ENCODE results near the gene ZNF644.

DNA sequence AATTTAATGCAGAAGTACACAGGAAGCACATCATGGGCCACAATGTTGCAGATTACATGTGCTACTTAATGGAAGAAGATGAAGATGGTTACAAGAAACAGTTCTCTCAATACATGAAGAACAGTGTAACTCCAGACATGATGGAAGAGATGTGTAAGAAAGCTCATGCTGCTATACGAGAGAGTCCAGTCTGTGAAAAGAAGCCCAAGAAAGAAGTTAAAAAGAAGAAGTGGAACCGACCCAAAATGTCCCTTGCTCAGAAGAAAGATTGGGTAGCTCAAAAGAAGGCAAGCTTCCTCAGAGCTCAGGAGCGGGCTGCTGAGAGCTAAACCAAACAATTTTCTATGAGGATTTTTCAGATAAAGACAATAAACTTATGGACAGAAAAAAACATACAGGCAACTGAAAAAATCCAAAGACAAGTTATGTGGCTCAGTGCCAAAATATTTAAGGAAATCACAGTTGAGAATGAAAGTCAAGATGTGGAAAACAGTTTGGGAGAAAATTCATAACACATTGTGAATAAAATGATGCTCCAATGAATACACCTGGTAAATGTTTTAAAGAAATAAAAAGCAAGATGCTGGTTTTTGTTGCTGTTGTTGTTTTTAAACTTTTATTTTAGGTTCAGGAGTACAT lies 2.8 kb upstream of the ZNF644 start:
- TF ChIP-seq, protein P1, sequence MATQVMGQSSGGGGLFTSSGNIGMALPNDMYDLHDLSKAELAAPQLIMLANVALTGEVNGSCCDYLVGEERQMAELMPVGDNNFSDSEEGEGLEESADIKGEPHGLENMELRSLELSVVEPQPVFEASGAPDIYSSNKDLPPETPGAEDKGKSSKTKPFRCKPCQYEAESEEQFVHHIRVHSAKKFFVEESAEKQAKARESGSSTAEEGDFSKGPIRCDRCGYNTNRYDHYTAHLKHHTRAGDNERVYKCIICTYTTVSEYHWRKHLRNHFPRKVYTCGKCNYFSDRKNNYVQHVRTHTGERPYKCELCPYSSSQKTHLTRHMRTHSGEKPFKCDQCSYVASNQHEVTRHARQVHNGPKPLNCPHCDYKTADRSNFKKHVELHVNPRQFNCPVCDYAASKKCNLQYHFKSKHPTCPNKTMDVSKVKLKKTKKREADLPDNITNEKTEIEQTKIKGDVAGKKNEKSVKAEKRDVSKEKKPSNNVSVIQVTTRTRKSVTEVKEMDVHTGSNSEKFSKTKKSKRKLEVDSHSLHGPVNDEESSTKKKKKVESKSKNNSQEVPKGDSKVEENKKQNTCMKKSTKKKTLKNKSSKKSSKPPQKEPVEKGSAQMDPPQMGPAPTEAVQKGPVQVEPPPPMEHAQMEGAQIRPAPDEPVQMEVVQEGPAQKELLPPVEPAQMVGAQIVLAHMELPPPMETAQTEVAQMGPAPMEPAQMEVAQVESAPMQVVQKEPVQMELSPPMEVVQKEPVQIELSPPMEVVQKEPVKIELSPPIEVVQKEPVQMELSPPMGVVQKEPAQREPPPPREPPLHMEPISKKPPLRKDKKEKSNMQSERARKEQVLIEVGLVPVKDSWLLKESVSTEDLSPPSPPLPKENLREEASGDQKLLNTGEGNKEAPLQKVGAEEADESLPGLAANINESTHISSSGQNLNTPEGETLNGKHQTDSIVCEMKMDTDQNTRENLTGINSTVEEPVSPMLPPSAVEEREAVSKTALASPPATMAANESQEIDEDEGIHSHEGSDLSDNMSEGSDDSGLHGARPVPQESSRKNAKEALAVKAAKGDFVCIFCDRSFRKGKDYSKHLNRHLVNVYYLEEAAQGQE (IDR thresholded peaks at IDR 0.05) = no peak
- TF ChIP-seq, protein P2, sequence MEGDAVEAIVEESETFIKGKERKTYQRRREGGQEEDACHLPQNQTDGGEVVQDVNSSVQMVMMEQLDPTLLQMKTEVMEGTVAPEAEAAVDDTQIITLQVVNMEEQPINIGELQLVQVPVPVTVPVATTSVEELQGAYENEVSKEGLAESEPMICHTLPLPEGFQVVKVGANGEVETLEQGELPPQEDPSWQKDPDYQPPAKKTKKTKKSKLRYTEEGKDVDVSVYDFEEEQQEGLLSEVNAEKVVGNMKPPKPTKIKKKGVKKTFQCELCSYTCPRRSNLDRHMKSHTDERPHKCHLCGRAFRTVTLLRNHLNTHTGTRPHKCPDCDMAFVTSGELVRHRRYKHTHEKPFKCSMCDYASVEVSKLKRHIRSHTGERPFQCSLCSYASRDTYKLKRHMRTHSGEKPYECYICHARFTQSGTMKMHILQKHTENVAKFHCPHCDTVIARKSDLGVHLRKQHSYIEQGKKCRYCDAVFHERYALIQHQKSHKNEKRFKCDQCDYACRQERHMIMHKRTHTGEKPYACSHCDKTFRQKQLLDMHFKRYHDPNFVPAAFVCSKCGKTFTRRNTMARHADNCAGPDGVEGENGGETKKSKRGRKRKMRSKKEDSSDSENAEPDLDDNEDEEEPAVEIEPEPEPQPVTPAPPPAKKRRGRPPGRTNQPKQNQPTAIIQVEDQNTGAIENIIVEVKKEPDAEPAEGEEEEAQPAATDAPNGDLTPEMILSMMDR (IDR thresholded peaks at IDR 0.05; ENCODE audit: low read depth, low read length, missing input control) = no peak
- TF ChIP-seq GABPA (IDR thresholded peaks at IDR 0.05 in 1 of 2, conservative IDR thresholded peaks at IDR 0.05 in 1 of 2) (no peak), YY1 (IDR thresholded peaks at IDR 0.05) (no peak), JUND (IDR thresholded peaks at IDR 0.05) (no peak), TAF1 (conservative IDR thresholded peaks at IDR 0.05) (no peak), FOXA1 (IDR thresholded peaks at IDR 0.05) (no peak), SP1 (IDR thresholded peaks at IDR 0.05) (no peak)
- TF ChIP-seq, protein P3, sequence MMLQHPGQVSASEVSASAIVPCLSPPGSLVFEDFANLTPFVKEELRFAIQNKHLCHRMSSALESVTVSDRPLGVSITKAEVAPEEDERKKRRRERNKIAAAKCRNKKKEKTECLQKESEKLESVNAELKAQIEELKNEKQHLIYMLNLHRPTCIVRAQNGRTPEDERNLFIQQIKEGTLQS (IDR thresholded peaks at IDR 0.05) = no peak
- TF ChIP-seq, protein P4, sequence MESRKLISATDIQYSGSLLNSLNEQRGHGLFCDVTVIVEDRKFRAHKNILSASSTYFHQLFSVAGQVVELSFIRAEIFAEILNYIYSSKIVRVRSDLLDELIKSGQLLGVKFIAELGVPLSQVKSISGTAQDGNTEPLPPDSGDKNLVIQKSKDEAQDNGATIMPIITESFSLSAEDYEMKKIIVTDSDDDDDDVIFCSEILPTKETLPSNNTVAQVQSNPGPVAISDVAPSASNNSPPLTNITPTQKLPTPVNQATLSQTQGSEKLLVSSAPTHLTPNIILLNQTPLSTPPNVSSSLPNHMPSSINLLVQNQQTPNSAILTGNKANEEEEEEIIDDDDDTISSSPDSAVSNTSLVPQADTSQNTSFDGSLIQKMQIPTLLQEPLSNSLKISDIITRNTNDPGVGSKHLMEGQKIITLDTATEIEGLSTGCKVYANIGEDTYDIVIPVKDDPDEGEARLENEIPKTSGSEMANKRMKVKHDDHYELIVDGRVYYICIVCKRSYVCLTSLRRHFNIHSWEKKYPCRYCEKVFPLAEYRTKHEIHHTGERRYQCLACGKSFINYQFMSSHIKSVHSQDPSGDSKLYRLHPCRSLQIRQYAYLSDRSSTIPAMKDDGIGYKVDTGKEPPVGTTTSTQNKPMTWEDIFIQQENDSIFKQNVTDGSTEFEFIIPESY (IDR thresholded peaks at IDR 0.05) = no peak
